Measurements from ENCODE around the gene TTR. TPM values are rescaled to one million over a fixed set of nuclear protein-coding genes. Genes with fewer than 3 reads are reported as not detected.

Gene TTR
- total RNA-seq, 5 donors from 2014 or later (not counting 1 experiment from before 2014, with no cell fraction given) = 1.7 to 2.6 (median 1.9) TPM; not detected in 2

DNA sequence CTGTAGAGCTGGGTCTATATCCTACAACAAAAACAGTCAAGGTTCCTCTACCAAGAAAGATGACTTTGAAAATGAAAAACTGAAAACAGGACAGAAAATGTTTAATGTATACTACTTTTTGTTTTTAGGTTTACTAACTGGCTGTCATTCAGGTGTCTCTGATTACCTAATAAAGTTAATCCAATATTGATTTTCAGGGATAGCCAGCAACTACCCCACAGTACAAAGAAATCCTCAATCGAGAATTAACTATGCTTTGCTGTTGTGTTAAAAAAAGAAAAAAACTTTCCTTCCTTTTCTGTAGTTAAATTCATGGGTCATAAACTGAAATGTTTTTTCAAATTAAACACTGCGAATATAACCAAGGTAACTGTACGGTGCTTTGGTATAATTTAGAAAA, 45.8 kb downstream of the TTR start:
- Histone ChIP-seq H3K27me3 (replicated peaks in 1 of 2; ENCODE audit: control insufficient read depth in 2 of 2, extremely low read depth in 1 of 2, insufficient read depth in 2 of 2, low read length in 1 of 2) (no peaks in the 10 kb centered on the region), H3K27ac (ENCODE audit: low read length) (no peak overlapping the region), H3K36me3 (ENCODE audit: control insufficient read depth in 2 of 2, extremely low read depth in 1 of 2, insufficient read depth in 1 of 2, low read length in 1 of 2) (no peaks in the 10 kb centered on the region), H3K4me1 (ENCODE audit: control insufficient read depth in 1 of 2, extremely low read depth in 1 of 2, insufficient read depth in 2 of 2, low read length in 2 of 2) (peaks cover 6 to 16% of the 10 kb centered on the region in 2 experiments), H3K9me3 (no peaks in the 10 kb centered on the region), H3K4me3 (ENCODE audit: control insufficient read depth in 1 of 2, extremely low read depth in 1 of 2, low read length in 1 of 2) (no peak overlapping the region)
- no CpG with 5 or more reads among the region's 3 CpGs for WGBS (ENCODE audit: insufficient coverage)
- POLR2A ChIA-PET = no interaction called here
- Mint-ChIP-seq H3K4me3 (no peak overlapping the region), H3K27me3 (peaks cover 0 to 14% of the 10 kb centered on the region in 2 donors), H3K27ac (no peak overlapping the region), H3K9me3 (peaks cover 0 to 3% (median 2%) of the 10 kb centered on the region in 3 donors), H3K36me3 (no peaks in the 10 kb centered on the region), H3K4me1 (peaks cover 6 to 15% (median 7%) of the 10 kb centered on the region in 3 donors)
- CTCF ChIA-PET = interaction anchor here in 1 of 2 donors (0.7 kb wide), 1 partner anchor 85 kb away, joined by 6 read pairs; no protein-coding TSS in a partner anchor
- no peak for ATAC-seq (replicated peaks in 1 of 4)
- no peak for DNase-seq

DNA sequence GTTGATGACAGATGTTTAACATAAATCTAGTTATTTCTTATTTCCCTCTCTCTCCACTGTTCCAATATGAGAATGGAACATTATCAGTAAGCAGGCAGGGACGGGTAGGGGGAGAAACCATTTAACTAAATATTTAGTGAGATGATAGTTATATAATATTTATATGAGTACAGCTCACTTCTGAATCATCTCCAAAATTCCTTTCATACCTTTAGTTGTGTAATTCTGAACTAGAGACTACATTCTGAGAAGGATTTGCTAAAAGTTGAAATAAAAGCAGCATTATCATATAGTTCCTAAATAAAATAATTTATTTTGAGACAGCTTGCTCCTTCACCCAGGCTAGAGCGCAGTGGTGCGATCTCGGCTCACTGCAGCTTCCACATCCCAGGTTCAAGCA, 51.3 kb downstream of the TTR start:
- Histone ChIP-seq H3K27ac (ENCODE audit: low read length) (no peak overlapping the region), H3K9me3 (no peaks in the 10 kb centered on the region), H3K4me1 (ENCODE audit: control insufficient read depth in 1 of 2, extremely low read depth in 1 of 2, insufficient read depth in 2 of 2, low read length in 2 of 2) (peaks cover 0 to 2% of the 10 kb centered on the region in 2 experiments), H3K4me3 (ENCODE audit: control insufficient read depth in 1 of 2, extremely low read depth in 1 of 2, low read length in 1 of 2) (no peak overlapping the region), H3K27me3 (replicated peaks in 1 of 2; ENCODE audit: control insufficient read depth in 2 of 2, extremely low read depth in 1 of 2, insufficient read depth in 2 of 2, low read length in 1 of 2) (peaks cover 0 to 2% of the 10 kb centered on the region in 2 experiments), H3K36me3 (ENCODE audit: control insufficient read depth in 2 of 2, extremely low read depth in 1 of 2, insufficient read depth in 1 of 2, low read length in 1 of 2) (no peaks in the 10 kb centered on the region)
- ChIA-PET CTCF (no interaction called here), POLR2A (no interaction called here)
- no peaks in the 10 kb centered on the region for H3K9me3 Mint-ChIP-seq
- no peak overlapping the region for H3K27ac Mint-ChIP-seq
- H3K36me3 Mint-ChIP-seq = no peaks in the 10 kb centered on the region
- no peak for ATAC-seq (replicated peaks in 1 of 4)
- H3K4me3 Mint-ChIP-seq = no peak overlapping the region
- H3K4me1 Mint-ChIP-seq = peaks cover 0 to 10% (median 8%) of the 10 kb centered on the region in 3 donors
- DNase-seq = no peak
- H3K27me3 Mint-ChIP-seq = peaks cover 4 to 7% of the 10 kb centered on the region in 2 donors
- WGBS (ENCODE audit: insufficient coverage) = 100% methylated on average over 3 of the region's 4 CpGs

DNA sequence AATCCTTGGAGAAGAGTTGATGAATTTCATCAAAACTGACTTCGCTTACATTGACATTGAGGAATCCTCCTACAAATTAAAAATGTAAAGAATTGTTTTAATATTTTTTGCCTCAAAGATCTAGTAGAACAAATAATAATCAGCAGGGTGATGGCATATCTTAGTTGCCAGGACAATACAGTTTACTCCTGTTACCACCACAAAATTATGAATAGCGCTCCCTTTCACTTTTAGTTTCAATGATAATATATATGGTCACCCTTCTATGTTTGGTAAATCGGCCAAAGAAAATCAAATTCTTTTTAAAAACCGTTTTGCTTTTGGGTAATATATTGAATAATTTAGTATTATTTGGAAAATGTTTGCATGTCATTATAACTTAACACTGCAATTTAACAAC, 53.7 kb downstream of the TTR start:
- H3K4me3 Mint-ChIP-seq = no peak overlapping the region
- H3K9me3 ChIP-seq = no peaks in the 10 kb centered on the region
- H3K4me3 ChIP-seq (ENCODE audit: control insufficient read depth in 1 of 2, extremely low read depth in 1 of 2, low read length in 1 of 2) = no peak overlapping the region
- peaks cover 0 to 10% (median 8%) of the 10 kb centered on the region in 3 donors for H3K4me1 Mint-ChIP-seq
- no peak overlapping the region for H3K27ac ChIP-seq (ENCODE audit: low read length)
- H3K27me3 ChIP-seq (replicated peaks in 1 of 2; ENCODE audit: control insufficient read depth in 2 of 2, extremely low read depth in 1 of 2, insufficient read depth in 2 of 2, low read length in 1 of 2) = peaks cover 0 to 2% of the 10 kb centered on the region in 2 experiments
- WGBS (ENCODE audit: insufficient coverage) = no CpG with 5 or more reads among the region's 4 CpGs
- no peaks in the 10 kb centered on the region for H3K36me3 Mint-ChIP-seq
- no peak overlapping the region for H3K27ac Mint-ChIP-seq
- H3K36me3 ChIP-seq (ENCODE audit: control insufficient read depth in 2 of 2, extremely low read depth in 1 of 2, insufficient read depth in 1 of 2, low read length in 1 of 2) = no peaks in the 10 kb centered on the region
- ATAC-seq (replicated peaks in 1 of 4) (no peak), DNase-seq (no peak)
- peaks cover 0 to 2% of the 10 kb centered on the region in 2 experiments for H3K4me1 ChIP-seq (ENCODE audit: control insufficient read depth in 1 of 2, extremely low read depth in 1 of 2, insufficient read depth in 2 of 2, low read length in 2 of 2)
- POLR2A ChIA-PET = no interaction called here
- H3K9me3 Mint-ChIP-seq = no peaks in the 10 kb centered on the region
- peaks cover 4 to 7% of the 10 kb centered on the region in 2 donors for H3K27me3 Mint-ChIP-seq
- CTCF ChIA-PET = no interaction called here

DNA sequence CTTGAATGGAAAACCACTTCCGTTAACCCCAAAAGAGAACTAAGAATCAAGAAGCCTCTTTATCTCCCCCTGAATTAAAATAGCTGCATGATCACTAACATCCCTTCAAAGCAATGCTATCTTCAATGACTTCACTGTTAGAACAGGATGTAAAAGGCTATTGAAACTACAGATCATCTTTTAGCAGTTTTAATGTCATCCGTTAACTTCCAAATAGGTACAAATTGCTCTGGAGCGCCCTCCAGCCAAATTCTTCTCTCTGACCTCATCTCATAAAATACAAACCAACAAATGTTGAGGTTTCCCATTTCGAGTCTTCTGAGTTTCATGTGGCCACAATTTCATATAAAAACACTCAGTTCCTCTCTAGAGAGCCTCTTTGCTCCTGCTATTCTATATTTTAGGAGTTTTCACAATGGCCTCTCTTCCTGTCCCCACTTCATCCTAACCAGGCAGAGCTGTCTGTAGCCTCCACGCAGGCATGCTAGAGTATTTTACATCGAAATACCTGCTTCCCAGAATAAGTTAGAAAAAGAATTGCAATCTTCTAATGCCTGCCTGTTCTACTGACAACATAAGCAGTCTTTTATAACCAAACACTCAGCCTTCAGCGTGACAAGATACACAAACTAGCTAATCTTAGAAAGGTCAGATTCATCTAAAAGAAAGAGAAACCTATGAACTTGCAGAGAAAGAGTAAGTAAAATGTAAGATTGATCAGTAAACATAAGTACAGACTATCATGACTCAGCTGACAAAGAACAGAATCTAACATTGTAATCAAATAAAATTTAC, 54.9 kb downstream of the TTR start:
- Mint-ChIP-seq H3K27me3 (peaks cover 6 to 10% of the 10 kb centered on the region in 2 donors), H3K4me3 (no peak overlapping the region), H3K4me1 (peaks cover 0 to 10% (median 8%) of the 10 kb centered on the region in 3 donors), H3K36me3 (no peaks in the 10 kb centered on the region), H3K27ac (no peak overlapping the region), H3K9me3 (no peaks in the 10 kb centered on the region)
- ChIA-PET POLR2A (no interaction called here), CTCF (interaction anchor here in 1 of 2 donors (0.6 kb wide), 1 partner anchor 490 kb away, joined by 7 read pairs; no protein-coding TSS in a partner anchor)
- 60% methylated on average over 1 of the region's 7 CpGs for WGBS (ENCODE audit: insufficient coverage)
- H3K4me1 ChIP-seq (ENCODE audit: control insufficient read depth in 1 of 2, extremely low read depth in 1 of 2, insufficient read depth in 2 of 2, low read length in 2 of 2) = peaks cover 0 to 2% of the 10 kb centered on the region in 2 experiments
- no peak overlapping the region for H3K4me3 ChIP-seq (ENCODE audit: control insufficient read depth in 1 of 2, extremely low read depth in 1 of 2, low read length in 1 of 2)
- no peak for DNase-seq
- H3K9me3 ChIP-seq = no peaks in the 10 kb centered on the region
- no peak overlapping the region for H3K27ac ChIP-seq (ENCODE audit: low read length)
- H3K36me3 ChIP-seq (ENCODE audit: control insufficient read depth in 2 of 2, extremely low read depth in 1 of 2, insufficient read depth in 1 of 2, low read length in 1 of 2) = no peaks in the 10 kb centered on the region
- no peak for ATAC-seq (replicated peaks in 1 of 4)
- H3K27me3 ChIP-seq (replicated peaks in 1 of 2; ENCODE audit: control insufficient read depth in 2 of 2, extremely low read depth in 1 of 2, insufficient read depth in 2 of 2, low read length in 1 of 2) = peaks cover 0 to 5% of the 10 kb centered on the region in 2 experiments

DNA sequence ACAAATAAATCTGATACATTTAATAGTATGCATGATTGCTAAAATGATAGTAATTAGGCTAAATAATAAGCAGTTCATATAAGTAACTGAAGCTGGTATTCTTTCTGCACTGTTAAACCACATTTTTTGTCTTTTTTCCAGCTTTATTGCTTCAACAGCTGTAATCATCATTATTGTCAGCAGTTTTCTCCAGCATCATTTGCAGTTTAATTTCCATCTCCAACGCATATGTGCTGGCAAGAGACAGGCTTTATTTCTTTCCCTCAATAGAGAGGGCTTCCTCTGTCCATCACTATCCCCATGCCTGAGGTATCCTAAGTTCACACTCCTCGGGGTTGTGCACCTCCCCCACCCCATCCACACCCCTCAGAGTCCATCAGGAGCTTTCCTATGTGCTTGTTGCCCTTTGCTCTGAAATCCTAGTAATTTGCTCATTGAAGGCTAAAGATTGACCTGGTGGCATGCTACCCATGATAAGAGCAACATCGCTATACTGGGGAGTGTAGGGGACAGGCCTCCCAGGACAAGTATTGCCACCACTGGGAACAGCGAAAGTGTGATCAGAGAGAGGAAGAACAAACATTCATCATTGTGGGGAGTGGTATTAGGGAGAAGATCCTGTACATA, 55.6 kb downstream of the TTR start:
- POLR2A ChIA-PET = interaction anchor here in 1 of 2 donors (0.6 kb wide), 1 partner anchor 51 kb away, joined by 4 read pairs; no protein-coding TSS in a partner anchor
- no peak overlapping the region for H3K4me3 ChIP-seq (ENCODE audit: control insufficient read depth in 1 of 2, extremely low read depth in 1 of 2, low read length in 1 of 2)
- no peak for DNase-seq
- Mint-ChIP-seq H3K4me3 (no peak overlapping the region), H3K27me3 (peaks cover 11 to 16% of the 10 kb centered on the region in 2 donors), H3K4me1 (peaks cover under 1 to 11% (median 8%) of the 10 kb centered on the region in 3 donors), H3K27ac (no peak overlapping the region), H3K9me3 (no peaks in the 10 kb centered on the region), H3K36me3 (no peaks in the 10 kb centered on the region)
- no peak for ATAC-seq (replicated peaks in 1 of 4)
- CTCF ChIA-PET = no interaction called here
- H3K9me3 ChIP-seq = no peaks in the 10 kb centered on the region
- no peak overlapping the region for H3K27ac ChIP-seq (ENCODE audit: low read length)
- peaks cover 0 to 2% of the 10 kb centered on the region in 2 experiments for H3K4me1 ChIP-seq (ENCODE audit: control insufficient read depth in 1 of 2, extremely low read depth in 1 of 2, insufficient read depth in 2 of 2, low read length in 2 of 2)
- H3K36me3 ChIP-seq (ENCODE audit: control insufficient read depth in 2 of 2, extremely low read depth in 1 of 2, insufficient read depth in 1 of 2, low read length in 1 of 2) = no peaks in the 10 kb centered on the region
- peaks cover 0 to 10% of the 10 kb centered on the region in 2 experiments for H3K27me3 ChIP-seq (replicated peaks in 1 of 2; ENCODE audit: control insufficient read depth in 2 of 2, extremely low read depth in 1 of 2, insufficient read depth in 2 of 2, low read length in 1 of 2)
- WGBS (ENCODE audit: insufficient coverage) = 88% methylated on average over 3 of the region's 4 CpGs

All from T-cell (primary cell).